Pancreas (tissue), 10 donors: ENCODE measurements around the gene OLIG1. TPM values are rescaled to one million over a fixed set of nuclear protein-coding genes. Genes with fewer than 3 reads are reported as not detected.

Experiments used
- ATAC-seq, 4 donors: fragments of 200-7000 bp; cut with Tn5 transposase; one replicate each; pipeline versions ENCODE4 v1.8.0 to v1.9.1; 2020; ENCODE audit warnings: mild to moderate bottlenecking in 4 of 4, moderate library complexity in 4 of 4
- DNase-seq, 6 donors: peaks; one replicate each; pipeline ENCODE4 v3.0.0-alpha.2; 2020
- FAIRE-seq: peaks from 2 replicates; lab custom pipeline; 2012; peaks lifted over from hg19 to GRCh38; lab: Jason Lieb, UNC
- H3K27ac ChIP-seq, 4 donors: fragments of 200-600 bp; sonication (generic); 1 replicate in 3 of 4; 2 replicates in 1 of 4; pipeline versions ENCODE4 v1.5.0 to v1.8.0; 2020
- H3K27me3 ChIP-seq, 4 donors: fragments of 200-600 bp; one replicate each; pipeline ENCODE4 v1.8.0; 2021
- H3K36me3 ChIP-seq, 3 donors: fragments of 200-600 bp; sonication (generic) in 1 of 3; one replicate each; pipeline versions ENCODE4 v1.5.0 to v1.8.0; 2020 to 2021
- H3K4me1 ChIP-seq, 3 donors: fragments of 200-600 bp; one replicate each; pipeline ENCODE4 v1.8.0; 2021
- H3K4me3 ChIP-seq, 4 donors: fragments of 200-600 bp; sonication (generic) in 2 of 4; one replicate each; pipeline versions ENCODE4 v1.5.0 to v1.8.0; 2020 to 2021
- H3K9me3 ChIP-seq, 4 donors: fragments of 200-600 bp; one replicate each; pipeline ENCODE4 v1.8.0; 2021
- WGBS, 2 donors: extraction: QIAGEN DNeasy Blood & Tissue Kit; methylation state at CpG; one replicate each; pipeline ENCODE4 v1.1.7; 2013; 5-methylcytosine and 5-hydroxymethylcytosine counted together
- intact Hi-C, 3 donors: fragments of 100-400 bp; cut with DNase I; formaldehyde crosslinking; loops; one replicate each; pipeline versions ENCODE4 v1.11.1 to v1.14.2; 2022
- polyA plus RNA-seq, 2 donors: library from polyadenylated mRNA; stranded (reverse); fragments of 200-250 nt; gene quantifications; one replicate each; pipeline ENCODE4 v1.2.3, GENCODE V29; 2013
- total RNA-seq, 6 donors: library from RNA; stranded (reverse); fragmentation: NEBNext Ultra II Directional in 4 of 6; extraction: Animal tissue kit (Norgen Biotek cat#: 25700) in 4 of 6; gene quantifications; one replicate each; pipeline versions ENCODE4 v1.2.1 to v1.2.4, GENCODE V29; 2021 to 2023
- TF ChIP-seq, protein P1 (sequence below), 4 donors: fragments of 200-600 bp; sonication (generic) in 3 of 4; IDR thresholded peaks; one replicate each; pipeline versions ENCODE4 v1.5.0 to v1.8.0; 2021; ENCODE audit warnings: antibody characterized with exemption in 4 of 4
- donor health status: healthy with polysubstance abuse.
- donor health status: DM: no; HTN: no; CAD: no; lungs with moderate emphysema.
- donor health status: DM: no; HTN: no; CAD: no.
- donor health status: control.
- donor health status: control.
- donor health status: Bipolar disorder and iron deficiency.
- donor health status: DM: yes; HTN: yes; CAD: no.
- donor health status: DM: no; HTN: no; CAD: no.
- donor health status: DM: no; HTN: no; CAD: no.
- donor health status: DM: yes; HTN: yes; CAD: no.

Gene OLIG1
- total and polyA plus RNA-seq, 8 donors, result 0.09 to 0.51 (median 0.19) TPM; not detected in 3

DNA sequence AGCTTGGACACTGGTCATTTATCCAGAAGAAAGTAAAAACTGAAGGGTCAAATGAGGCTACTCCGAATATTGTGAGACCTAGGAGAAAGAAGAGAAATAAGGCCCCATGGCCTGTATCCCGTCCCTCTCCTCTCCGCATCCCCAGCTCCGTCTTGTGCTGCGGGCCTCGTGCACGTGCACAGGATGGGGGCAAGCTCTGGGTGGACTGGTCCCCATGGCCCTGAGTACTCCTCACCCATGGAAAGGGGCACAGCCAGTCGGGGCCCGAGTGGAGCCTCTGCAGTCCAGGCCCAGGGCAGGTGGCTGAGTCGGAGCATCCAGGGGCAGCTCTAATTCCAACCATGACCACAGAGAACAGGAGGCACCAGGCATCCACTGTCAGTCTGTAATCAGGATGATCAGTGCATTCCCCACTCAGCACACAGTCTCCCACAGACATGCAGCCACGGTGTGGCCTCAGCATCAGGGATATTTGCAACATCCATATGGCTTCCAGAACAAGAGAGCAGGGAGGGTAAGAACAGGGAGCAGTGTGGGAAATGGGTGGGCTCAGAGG, 12.5 kb upstream of the OLIG1 start:
- TF ChIP-seq, protein P1, sequence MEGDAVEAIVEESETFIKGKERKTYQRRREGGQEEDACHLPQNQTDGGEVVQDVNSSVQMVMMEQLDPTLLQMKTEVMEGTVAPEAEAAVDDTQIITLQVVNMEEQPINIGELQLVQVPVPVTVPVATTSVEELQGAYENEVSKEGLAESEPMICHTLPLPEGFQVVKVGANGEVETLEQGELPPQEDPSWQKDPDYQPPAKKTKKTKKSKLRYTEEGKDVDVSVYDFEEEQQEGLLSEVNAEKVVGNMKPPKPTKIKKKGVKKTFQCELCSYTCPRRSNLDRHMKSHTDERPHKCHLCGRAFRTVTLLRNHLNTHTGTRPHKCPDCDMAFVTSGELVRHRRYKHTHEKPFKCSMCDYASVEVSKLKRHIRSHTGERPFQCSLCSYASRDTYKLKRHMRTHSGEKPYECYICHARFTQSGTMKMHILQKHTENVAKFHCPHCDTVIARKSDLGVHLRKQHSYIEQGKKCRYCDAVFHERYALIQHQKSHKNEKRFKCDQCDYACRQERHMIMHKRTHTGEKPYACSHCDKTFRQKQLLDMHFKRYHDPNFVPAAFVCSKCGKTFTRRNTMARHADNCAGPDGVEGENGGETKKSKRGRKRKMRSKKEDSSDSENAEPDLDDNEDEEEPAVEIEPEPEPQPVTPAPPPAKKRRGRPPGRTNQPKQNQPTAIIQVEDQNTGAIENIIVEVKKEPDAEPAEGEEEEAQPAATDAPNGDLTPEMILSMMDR (IDR thresholded peaks at IDR 0.05), result no peak
- no peak overlapping the region for H3K4me3 ChIP-seq
- no peaks in the 10 kb centered on the region for H3K9me3 ChIP-seq
- no peaks in the 10 kb centered on the region for H3K27me3 ChIP-seq
- FAIRE-seq (no peak), ATAC-seq (no peak), DNase-seq (no peak)
- peaks cover 0 to 2% (median 0%) of the 10 kb centered on the region in 3 donors for H3K4me1 ChIP-seq
- WGBS, 2 donors, result 72 to 83% methylated on average over 10 to 11 of the region's 11 CpGs
- no peaks in the 10 kb centered on the region for H3K36me3 ChIP-seq
- intact Hi-C loops, result no loop called here
- no peak overlapping the region for H3K27ac ChIP-seq

DNA sequence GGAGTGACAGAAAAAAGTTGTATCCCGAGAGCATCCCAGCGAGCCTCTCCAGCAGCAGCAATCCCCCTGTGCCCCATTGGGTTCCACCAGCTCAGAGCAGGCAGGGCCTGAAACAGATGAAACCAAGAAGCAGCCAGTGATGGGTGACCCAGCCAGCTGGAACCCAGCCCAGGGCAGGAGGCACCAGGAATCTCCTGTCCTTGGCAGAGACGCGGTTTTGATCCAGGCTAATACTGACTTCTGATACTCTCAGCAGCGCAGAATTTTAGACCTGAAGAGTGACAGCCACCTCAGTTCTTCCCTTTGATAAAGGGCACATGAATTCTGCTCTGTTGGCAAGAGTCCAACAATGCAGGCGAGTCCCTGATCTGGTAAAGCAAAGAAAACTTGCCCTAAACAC, 11.4 kb upstream of the OLIG1 start:
- H3K9me3 ChIP-seq, result no peaks in the 10 kb centered on the region
- peaks cover 0 to 2% (median 0%) of the 10 kb centered on the region in 3 donors for H3K4me1 ChIP-seq
- ATAC-seq, result peak in 2 of 4 donors; percentile 55 to 56
- DNase-seq, result peak in 3 of 6 donors; percentile 12 to 51 (median 37)
- no peaks in the 10 kb centered on the region for H3K27me3 ChIP-seq
- H3K4me3 ChIP-seq, result no peak overlapping the region
- no peak for FAIRE-seq
- H3K36me3 ChIP-seq, result no peaks in the 10 kb centered on the region
- intact Hi-C loops, result no loop called here
- TF ChIP-seq, protein P1 (IDR thresholded peaks at IDR 0.05), result no peak
- WGBS, 2 donors, result 25 to 37% methylated on average over 6 of the region's 6 CpGs
- no peak overlapping the region for H3K27ac ChIP-seq

DNA sequence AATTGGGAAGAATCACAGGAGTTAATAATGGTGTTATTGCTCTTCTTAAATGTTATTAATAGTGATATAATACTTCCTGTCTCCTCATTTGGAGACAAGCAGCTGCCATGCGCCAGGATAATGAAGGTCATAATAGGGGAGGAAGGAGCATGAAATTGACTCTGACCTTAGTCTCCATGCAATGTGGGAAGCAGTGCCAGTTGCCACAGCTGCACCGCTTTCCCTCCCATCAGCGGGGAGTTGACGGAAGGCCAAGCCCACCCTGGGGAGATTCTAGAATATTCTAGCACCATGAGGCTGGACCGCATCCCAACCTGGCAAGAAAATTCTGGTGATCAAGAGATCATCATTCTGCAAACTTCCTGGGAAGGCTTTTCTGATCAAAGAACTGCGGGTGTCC, 11.0 kb upstream of the OLIG1 start:
- 39 to 42% methylated on average over 6 of the region's 6 CpGs for WGBS, 2 donors
- ATAC-seq, result no peak

DNA sequence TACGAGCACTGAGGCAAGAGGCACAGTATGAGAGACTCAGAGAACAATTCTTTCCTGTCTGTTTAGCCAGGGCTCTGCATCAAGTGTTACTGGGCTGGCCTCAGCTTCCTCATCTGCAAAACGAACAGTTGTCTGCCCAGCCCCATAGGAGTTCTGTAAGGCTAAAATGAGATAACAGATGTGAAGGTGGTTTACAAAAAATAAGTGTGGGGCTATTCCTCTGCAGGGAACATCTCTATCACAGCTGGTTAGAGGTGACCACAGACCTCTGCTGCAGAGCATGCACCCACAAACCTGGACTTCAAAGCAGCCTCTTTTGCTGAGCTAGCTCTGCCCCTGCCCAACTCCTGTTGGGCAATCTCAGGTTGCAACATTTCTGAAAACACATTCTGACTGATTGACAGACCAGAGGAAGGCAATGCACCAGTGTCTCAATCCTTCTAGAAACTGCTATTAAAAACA, 10.5 kb upstream of the OLIG1 start:
- Histone ChIP-seq H3K27ac (no peak overlapping the region), H3K4me3 (no peak overlapping the region), H3K4me1 (peaks cover 0 to 2% (median 0%) of the 10 kb centered on the region in 3 donors), H3K36me3 (no peaks in the 10 kb centered on the region), H3K9me3 (no peaks in the 10 kb centered on the region), H3K27me3 (no peaks in the 10 kb centered on the region)
- DNase-seq, result peak in 1 of 6 donors; percentile 29
- ATAC-seq, result peak in 2 of 4 donors; percentile 60 to 80
- FAIRE-seq, result no peak
- 35% methylated on average over 2 of the region's 2 CpGs for WGBS, 2 donors
- TF ChIP-seq, protein P1 (IDR thresholded peaks at IDR 0.05), result no peak
- intact Hi-C loops, result no loop called here

More for the DNA sequence above, 11.0 kb upstream of the OLIG1 start:
- Histone ChIP-seq H3K4me1 (peaks cover 0 to 2% (median 0%) of the 10 kb centered on the region in 3 donors), H3K27ac (no peak overlapping the region), H3K36me3 (no peaks in the 10 kb centered on the region), H3K4me3 (no peak overlapping the region), H3K27me3 (no peaks in the 10 kb centered on the region), H3K9me3 (no peaks in the 10 kb centered on the region)
- no peak for FAIRE-seq
- TF ChIP-seq, protein P1 (IDR thresholded peaks at IDR 0.05), result no peak
- intact Hi-C loops, result no loop called here
- no peak for DNase-seq

DNA sequence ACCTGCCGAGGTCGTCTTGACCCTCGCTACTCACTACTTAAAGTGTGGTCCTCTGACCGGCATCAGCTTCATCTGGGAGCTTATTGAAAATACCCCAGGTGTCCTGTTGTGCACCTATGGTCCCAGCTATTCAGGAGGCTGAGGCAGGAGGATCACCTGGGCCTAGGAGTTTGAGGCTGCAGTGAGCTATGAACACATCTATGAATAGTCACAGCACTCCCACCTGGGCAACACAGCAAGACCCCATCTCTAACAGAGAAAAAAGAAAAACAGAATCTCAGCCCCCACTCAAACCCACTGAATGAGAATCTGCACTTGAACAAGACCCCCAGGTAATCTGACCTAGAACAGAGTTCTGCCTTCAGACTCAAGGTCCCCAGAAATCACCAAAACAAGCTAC, 8.7 kb upstream of the OLIG1 start:
- WGBS, 2 donors, result 83 to 94% methylated on average over 4 of the region's 4 CpGs
- ATAC-seq, result no peak
- Histone ChIP-seq H3K27ac (no peak overlapping the region), H3K27me3 (peaks cover 0 to 3% (median 0%) of the 10 kb centered on the region in 4 donors), H3K4me1 (peaks cover 0 to 2% (median 0%) of the 10 kb centered on the region in 3 donors), H3K36me3 (no peaks in the 10 kb centered on the region), H3K9me3 (no peaks in the 10 kb centered on the region), H3K4me3 (no peak overlapping the region)
- intact Hi-C loops, result no loop called here
- FAIRE-seq, result no peak
- TF ChIP-seq, protein P1 (IDR thresholded peaks at IDR 0.05), result no peak
- no peak for DNase-seq
